K562 (cell line): ENCODE data around the gene MFAP2. TPM values are rescaled to one million over a fixed set of nuclear protein-coding genes. Genes with fewer than 3 reads are reported as not detected.
"Not testable (repeated sequence)": the region's sequence is repeated elsewhere in the genome, so short reads cannot be mapped to it uniquely, and the experiment has no call there.

ENCODE experiments used
- ATAC-seq: fragments of 200-7000 bp; cut with Tn5 transposase; 3 replicates; pipeline ENCODE4 v1.9.1; 2020; ENCODE audit warnings: moderate library complexity
- BruUV-seq: library from RNA; stranded (reverse); fragments of 400-500 nt; replicated peaks from 2 replicates; lab custom pipeline; 2021; lab: Mats Ljungman, UMichigan
- CTCF ChIA-PET: fragments of 300-600 bp; formaldehyde crosslinking; extraction: SDS; loops from one replicate; lab custom pipeline; 2021; ENCODE audit warnings: low intra/inter-chr PET ratio; lab: Yijun Ruan, JAX
- POLR2A ChIA-PET: fragments of 300-600, 350-650 bp; sonication (Branson Sonifier 250); formaldehyde crosslinking; extraction: SDS; loops from one replicate; lab custom pipeline; 2021; ENCODE audit warnings: antibody characterized with exemption, inconsistent platforms; lab: Yijun Ruan, JAX
- DNase-seq, 4 experiments: peaks; one replicate each; pipeline versions ENCODE4 v3.0.0 to v3.0.0-alpha.2; 2011 to 2018; ENCODE audit warnings: low spot score in 3 of 4, mixed read lengths in 3 of 4; ENCODE audit errors: extremely low read depth in 1 of 4
- FAIRE-seq: peaks from 2 replicates; lab custom pipeline; 2011; peaks lifted over from hg19 to GRCh38; lab: Jason Lieb, UNC
- H2AFZ ChIP-seq: 2 replicates; pipeline ENCODE4 v1.6.0; 2011; ENCODE audit warnings: low read depth, low read length, control low read depth, inconsistent platforms
- H3K27ac ChIP-seq: fragments of 200-600 bp; 3 replicates; pipeline ENCODE4 v1.8.0; 2011; ENCODE audit warnings: low read depth, mild to moderate bottlenecking, control low read depth, inconsistent platforms, low read length, moderate library complexity, mixed read lengths; ENCODE audit errors: extremely low read depth
- H3K27me3 ChIP-seq, 2 experiments: fragments of 300-600 bp in 1 of 2; 2 replicates in 1 of 2; 3 replicates in 1 of 2; pipeline versions ENCODE4 v1.6.0 to v1.8.0; 2011; ENCODE audit warnings: inconsistent platforms in 2 of 2, low read length in 2 of 2, mild to moderate bottlenecking in 1 of 2, mixed read lengths in 1 of 2, moderate library complexity in 1 of 2; ENCODE audit not compliant: control insufficient read depth in 2 of 2, insufficient read depth in 2 of 2
- H3K36me3 ChIP-seq: fragments of 300-600 bp; 3 replicates; pipeline ENCODE4 v1.8.0; 2011; ENCODE audit warnings: mild to moderate bottlenecking, low read length, inconsistent platforms; ENCODE audit not compliant: control insufficient read depth, insufficient read depth
- H3K4me1 ChIP-seq, 2 experiments: fragments of 200-600 bp in 1 of 2; replicated peaks in 1 of 2; 2 replicates in 1 of 2; 3 replicates in 1 of 2; pipeline versions ENCODE4 v1.5.1 to v1.8.0; 2011; ENCODE audit warnings: inconsistent platforms in 2 of 2, low read length in 2 of 2, mild to moderate bottlenecking in 1 of 2, mixed read lengths in 1 of 2, moderate library complexity in 1 of 2; ENCODE audit not compliant: control insufficient read depth in 2 of 2, insufficient read depth in 2 of 2
- H3K4me2 ChIP-seq: 2 replicates; pipeline ENCODE4 v1.6.1; 2011; ENCODE audit warnings: low read length, control low read depth, inconsistent platforms, mixed read lengths; ENCODE audit not compliant: insufficient read depth
- H3K4me3 ChIP-seq: fragments of 200-600 bp; sonication (generic), shearing (Covaris generic); 2 replicates; pipeline ENCODE4 v1.5.1; 2016; ENCODE audit warnings: control low read depth, inconsistent platforms
- H3K79me2 ChIP-seq: fragments of 200-600 bp; 3 replicates; pipeline ENCODE4 v1.8.0; 2011; ENCODE audit warnings: low read length, inconsistent platforms; ENCODE audit not compliant: control insufficient read depth, insufficient read depth
- H3K9ac ChIP-seq, 2 experiments: 2 replicates each; pipeline versions ENCODE4 v1.6.0 to v1.6.1; 2011; ENCODE audit warnings: low read depth in 2 of 2, low read length in 2 of 2, control low read depth in 1 of 2, inconsistent platforms in 1 of 2, mild to moderate bottlenecking in 1 of 2, mixed read lengths in 1 of 2; ENCODE audit not compliant: insufficient read depth in 1 of 2
- H3K9me1 ChIP-seq: one replicate; pipeline ENCODE4 v1.6.0; 2011; ENCODE audit warnings: inconsistent platforms, mild to moderate bottlenecking, low read length, moderate library complexity; ENCODE audit not compliant: control insufficient read depth, insufficient read depth
- H3K9me3 ChIP-seq: replicated peaks from 2 replicates; pipeline ENCODE4 v1.5.1; 2011; ENCODE audit warnings: low read depth, low read length, inconsistent platforms; ENCODE audit not compliant: control insufficient read depth, insufficient read depth
- H4K20me1 ChIP-seq: replicated peaks from 2 replicates; pipeline ENCODE4 v1.6.1; 2011; ENCODE audit warnings: low read length, inconsistent platforms, mixed read lengths; ENCODE audit not compliant: control insufficient read depth, insufficient read depth
- ARID1B ChIP-seq: fragments of 450-650 bp; IDR thresholded peaks from 2 replicates; pipeline ENCODE4 v1.6.1; 2016; ENCODE audit warnings: antibody characterized with exemption, mild to moderate bottlenecking, inconsistent platforms
- RBM15 ChIP-seq: fragments of 200-400 bp; formaldehyde crosslinking; IDR thresholded peaks from 2 replicates; pipeline ENCODE4 v1.6.1; 2018; ENCODE audit warnings: mild to moderate bottlenecking, low read length, moderate library complexity; ENCODE audit not compliant: insufficient read depth
- SPI1 ChIP-seq: IDR thresholded peaks from 2 replicates; pipeline ENCODE4 v1.6.1; 2011; ENCODE audit warnings: low read depth, low read length, control low read depth, borderline replicate concordance
- ZNF318 ChIP-seq, 2 experiments: fragments of 450-650 bp; IDR thresholded peaks; 2 replicates each; pipeline ENCODE4 v1.6.1; 2016; ENCODE audit warnings: mild to moderate bottlenecking in 2 of 2, borderline replicate concordance in 1 of 2, low read depth in 1 of 2, moderate library complexity in 1 of 2
- ZNF444 ChIP-seq: fragments of 250-450 bp; sonication (Bioruptor Pico); IDR thresholded peaks from 2 replicates; pipeline ENCODE4 v1.4.0; 2020; ENCODE audit warnings: mild to moderate bottlenecking, moderate library complexity
- ZNF518B ChIP-seq: fragments of 250-450 bp; sonication (Bioruptor Pico); IDR thresholded peaks from 2 replicates; pipeline ENCODE4 v1.5.0; 2021; ENCODE audit warnings: mild to moderate bottlenecking, moderate library complexity
- WGBS: fragments of 100-300 bp; shearing (Covaris generic); methylation state at CpG from one replicate; pipeline ENCODE4 v1.1.6; 2016; ENCODE audit warnings: low coverage, mixed read lengths; ENCODE audit not compliant: insufficient coverage; ENCODE audit errors: missing lambda C conversion rate; 5-methylcytosine and 5-hydroxymethylcytosine counted together
- in situ Hi-C: fragments of 300-500 bp; cut with MboI; formaldehyde crosslinking; loops from 4 replicates; pipeline ENCODE4 v1.15.0; 2018; ENCODE audit warnings: inconsistent platforms, mixed read lengths
- intact Hi-C: fragments of 100-400 bp; cut with micrococcal nuclease; formaldehyde crosslinking; loops from 2 replicates; pipeline ENCODE4 v1.14.2; 2022
- polyA plus RNA-seq, 8 experiments: library from polyadenylated mRNA; depleted of rRNA in 4 of 8; stranded (reverse) in 5 of 8; unstranded in 3 of 8; fragments of >200 nt; fragmentation: Nextera tagmentation in 2 of 8; fragmentation: Illumina TruSeq in 1 of 8; extraction: Ambion mirVana in 2 of 8; extraction: Trizol in 1 of 8; gene quantifications; 2 replicates each; pipeline versions ENCODE4 v1.2.1 to v1.2.3, GENCODE V29; 2011 to 2014; ENCODE audit warnings: inconsistent platforms in 1 of 8, missing spikeins in 1 of 8
- total RNA-seq, 7 experiments: library from RNA; depleted of rRNA in 6 of 7; stranded (reverse); fragments of >200 nt in 6 of 7; fragmentation: Illumina TruSeq in 2 of 7; extraction: Trizol in 2 of 7; gene quantifications; 2 replicates each; pipeline versions ENCODE4 v1.2.1 to v1.2.3, GENCODE V29; 2011 to 2021; ENCODE audit warnings: low replicate concordance in 1 of 7

Gene MFAP2
- total and polyA plus RNA-seq, 9 of the 15 experiments (the other 6 are each of a cell fraction or from before 2014, with no cell fraction given): not detected

- TF ChIP-seq ZNF318 (IDR thresholded peaks at IDR 0.05; ENCODE audit: borderline replicate concordance in 1 of 2, low read depth in 1 of 2): no peak
- TF ChIP-seq SPI1: no peak
- no peak for TF ChIP-seq ARID1B
- TF ChIP-seq ZNF444: no peak
- TF ChIP-seq ZNF518B (CRISPR knock-in tag): no peak
- TF ChIP-seq RBM15: no peak
These were observed 14.8 kb downstream of the MFAP2 start (continued) for GRCh38 chr1:16965486-16966067.

- H3K4me1 ChIP-seq: peaks cover 0 to 41% of the 10 kb centered on the region in 2 experiments; a peak in 2 of 5 replicates
- intact Hi-C loops, H4K20me1 ChIP-seq, H3K9me1 ChIP-seq, H3K36me3 ChIP-seq, FAIRE-seq, H3K9me3 ChIP-seq, H3K4me3 ChIP-seq, DNase-seq, H3K79me2 ChIP-seq, H2AFZ ChIP-seq, ATAC-seq, BruUV-seq, H3K9ac ChIP-seq, H3K4me2 ChIP-seq, in situ Hi-C loops, H3K27ac ChIP-seq: not testable (repeated sequence)
- CTCF ChIA-PET: interaction anchor here (0.9 kb wide), 1 partner anchor 81 kb away, joined by 4 read pairs; no protein-coding TSS in a partner anchor
- peaks cover 15 to 40% of the 10 kb centered on the region in 2 experiments; a peak in 4 of 5 replicates for H3K27me3 ChIP-seq
- WGBS: 23% methylated on average over 4 of the region's 4 CpGs
- POLR2A ChIA-PET: interaction anchor here (0.6 to 1.6 kb wide), 2 partner anchors 59 to 79 kb away, joined by 3 read pairs; no protein-coding TSS in a partner anchor
These were observed 16.3 kb downstream of the MFAP2 start for GRCh38 chr1:16964169-16964568.
